ENCODE data around the gene CD244.
"Not testable (repeated sequence)": the region's sequence is repeated elsewhere in the genome, so short reads cannot be mapped to it uniquely, and the experiment has no call there.

Gene CD244, protein sequence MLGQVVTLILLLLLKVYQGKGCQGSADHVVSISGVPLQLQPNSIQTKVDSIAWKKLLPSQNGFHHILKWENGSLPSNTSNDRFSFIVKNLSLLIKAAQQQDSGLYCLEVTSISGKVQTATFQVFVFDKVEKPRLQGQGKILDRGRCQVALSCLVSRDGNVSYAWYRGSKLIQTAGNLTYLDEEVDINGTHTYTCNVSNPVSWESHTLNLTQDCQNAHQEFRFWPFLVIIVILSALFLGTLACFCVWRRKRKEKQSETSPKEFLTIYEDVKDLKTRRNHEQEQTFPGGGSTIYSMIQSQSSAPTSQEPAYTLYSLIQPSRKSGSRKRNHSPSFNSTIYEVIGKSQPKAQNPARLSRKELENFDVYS

DNA sequence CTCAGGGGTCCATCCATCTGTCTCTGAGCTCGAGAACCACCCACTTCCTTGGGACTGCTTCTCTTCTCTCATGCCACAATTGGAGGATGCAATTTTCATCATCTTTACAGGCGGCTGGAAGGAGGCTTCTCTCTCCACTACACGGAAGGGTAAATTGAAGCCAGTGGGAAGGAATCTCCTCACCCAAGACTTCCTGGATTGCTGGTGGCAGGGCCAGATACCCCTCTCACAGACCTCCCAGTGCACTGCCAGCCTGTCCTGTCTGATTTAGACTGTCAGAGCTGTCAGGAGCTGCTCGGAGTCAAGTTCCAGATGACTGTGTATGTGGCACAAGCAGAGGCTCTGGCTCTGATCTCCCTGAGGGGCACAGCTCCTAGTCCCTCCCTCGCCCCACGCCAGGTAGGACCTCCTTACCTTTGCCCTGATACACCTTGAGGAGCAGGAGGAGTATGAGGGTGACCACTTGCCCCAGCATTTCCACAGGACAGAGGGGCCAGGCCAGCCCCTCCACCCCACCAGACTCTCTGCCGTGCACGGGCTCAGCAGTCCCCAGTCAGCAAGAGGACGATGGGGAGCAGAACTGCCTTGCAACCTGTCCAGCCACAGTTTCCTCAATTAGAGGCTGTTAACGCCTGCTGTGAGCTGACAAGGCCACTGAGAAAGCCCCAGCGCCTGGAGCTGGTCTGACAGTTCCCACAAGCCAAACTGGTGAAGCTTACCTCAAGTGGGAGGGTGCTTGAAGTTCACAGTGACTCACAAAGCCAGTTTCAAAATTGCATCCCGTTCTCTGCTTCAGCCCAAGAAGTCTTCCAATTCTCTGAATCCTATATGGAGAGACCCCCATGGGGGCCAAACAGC is at the start of gene CD244:
Gene CD244, minus strand, starts transcription at position 685 of the 858 bp plus-strand sequence. Its CDS starts 210 bp downstream, at position 475.
- DNase-seq (ENCODE audit: low spot score): no peak

DNA sequence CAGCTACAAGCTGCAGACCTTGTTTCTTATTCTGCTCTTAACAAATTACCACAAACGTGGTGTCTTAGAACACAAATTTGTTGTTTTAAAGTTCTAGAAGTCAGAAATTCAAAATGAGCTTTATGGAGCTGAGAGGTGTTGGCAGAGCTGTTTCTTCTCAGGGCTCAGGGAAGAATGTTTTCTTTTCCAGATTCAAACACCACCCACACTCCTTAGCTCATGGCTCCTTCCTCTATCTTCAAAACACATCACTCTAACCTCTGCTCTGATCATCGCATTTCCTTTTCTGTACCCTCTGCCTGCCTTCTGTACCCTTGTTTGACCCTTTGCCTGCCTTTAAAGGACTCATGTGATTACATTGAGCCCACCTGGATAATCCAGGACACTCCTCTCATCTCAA is 49.2 kb upstream of the CD244 start:
- no peak for DNase-seq (ENCODE audit: low spot score)

- DNase-seq (ENCODE audit: low spot score): no peak
These were observed 48.8 kb upstream of the CD244 start for GRCh38 chr1:160911441-160911840.

DNA sequence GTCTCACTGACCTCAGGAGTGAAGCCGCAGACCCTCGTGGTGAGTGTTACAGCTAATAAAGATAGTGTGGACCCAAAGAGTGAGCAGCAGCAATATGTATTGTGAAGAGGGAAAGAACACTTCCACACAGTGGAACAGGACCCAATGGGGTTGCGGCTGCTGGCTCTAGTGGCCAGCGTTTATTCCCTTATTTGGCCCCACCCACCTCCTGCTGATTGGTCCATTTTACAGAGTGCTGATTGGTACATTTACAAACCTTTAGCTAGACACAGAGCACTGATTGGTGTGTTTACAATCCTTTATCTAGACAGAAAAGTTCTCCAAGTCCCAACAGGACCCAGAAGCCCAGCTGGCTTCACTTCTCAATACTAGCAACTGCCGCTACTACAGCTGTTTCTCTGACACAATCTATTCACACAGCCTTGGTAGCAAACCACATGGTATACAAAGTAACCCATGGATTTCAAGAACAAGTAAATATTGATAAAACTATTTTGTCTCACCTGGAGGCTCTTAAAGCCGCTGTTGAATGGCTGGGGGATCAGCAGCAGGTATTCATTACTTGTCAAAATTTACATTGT is 47.6 kb upstream of the CD244 start:
- no peak for DNase-seq (ENCODE audit: low spot score)

GRCh38 chr1:160907976-160908375 is 45.3 kb upstream of the CD244 start:
- no peak for DNase-seq (ENCODE audit: low spot score)

GRCh38 chr1:160905617-160905989 is 42.9 kb upstream of the CD244 start:
- no peak for DNase-seq (ENCODE audit: low spot score)

- DNase-seq (ENCODE audit: low spot score): no peak
These were observed 42.3 kb upstream of the CD244 start for GRCh38 chr1:160904783-160905616.

DNA sequence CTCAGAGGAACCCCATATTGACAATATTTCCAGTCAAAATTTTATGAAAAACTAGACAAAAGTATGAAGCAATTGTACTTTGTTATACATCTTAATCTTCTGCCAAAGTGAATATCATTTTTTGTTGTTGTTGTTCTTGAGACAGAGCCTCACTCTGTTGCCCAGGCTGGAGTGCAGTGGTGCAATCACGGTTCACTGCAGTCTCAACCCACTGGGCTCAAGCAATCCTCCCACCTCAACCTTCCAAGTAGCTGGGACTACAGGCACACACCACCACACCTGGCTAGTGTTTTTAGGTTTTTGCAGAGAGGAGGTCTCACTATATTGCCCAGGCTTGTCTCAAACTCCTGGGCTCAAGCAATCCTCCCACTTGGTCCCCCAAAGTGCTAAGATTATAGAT is 39.6 kb upstream of the CD244 start:
- not testable (repeated sequence) for DNase-seq (ENCODE audit: low spot score)

GRCh38 chr1:160901768-160902167 is 39.1 kb upstream of the CD244 start:
- no peak for DNase-seq (ENCODE audit: low spot score)

DNA sequence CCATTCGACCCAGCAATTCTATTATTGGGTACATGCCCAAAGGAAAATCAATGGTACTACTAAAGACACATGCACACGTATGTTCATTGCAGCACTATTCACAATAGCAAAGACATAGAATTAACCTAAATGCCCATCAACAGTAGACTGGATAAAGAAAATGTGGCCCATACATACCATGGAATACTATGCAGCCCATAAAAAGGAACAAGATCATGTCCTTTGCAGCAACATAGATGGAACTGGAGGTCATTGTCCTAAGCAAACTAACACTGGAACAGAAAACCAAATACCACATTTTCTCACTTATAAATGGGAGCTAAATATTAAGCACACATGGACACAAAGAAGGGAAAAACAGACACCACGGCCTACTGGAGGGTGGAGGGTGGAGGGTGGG is 38.0 kb upstream of the CD244 start:
- not testable (repeated sequence) for DNase-seq (ENCODE audit: low spot score)

GRCh38 chr1:160894368-160895135 is 31.9 kb upstream of the CD244 start:
- DNase-seq (ENCODE audit: low spot score): not testable (repeated sequence)

DNA sequence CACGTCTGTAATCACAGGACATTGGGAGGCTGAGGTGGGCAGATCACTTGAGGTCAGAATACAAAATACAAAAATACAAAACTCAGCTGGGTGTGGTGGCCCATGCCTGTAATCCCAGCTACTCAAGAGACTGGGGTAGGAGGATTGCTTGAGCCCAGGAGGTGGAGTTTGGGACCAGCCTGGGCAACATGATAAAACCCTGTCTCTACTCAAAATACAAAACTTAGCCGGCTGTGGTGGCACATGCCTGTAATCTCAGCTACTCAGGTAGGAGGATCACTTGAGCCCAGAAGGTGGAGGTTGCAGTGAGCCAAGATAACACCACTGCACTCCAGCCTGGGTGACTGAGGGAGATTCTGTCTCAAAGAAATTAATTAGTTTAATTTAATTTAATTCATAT is 28.8 kb upstream of the CD244 start:
- no peak for DNase-seq (ENCODE audit: low spot score)

DNA sequence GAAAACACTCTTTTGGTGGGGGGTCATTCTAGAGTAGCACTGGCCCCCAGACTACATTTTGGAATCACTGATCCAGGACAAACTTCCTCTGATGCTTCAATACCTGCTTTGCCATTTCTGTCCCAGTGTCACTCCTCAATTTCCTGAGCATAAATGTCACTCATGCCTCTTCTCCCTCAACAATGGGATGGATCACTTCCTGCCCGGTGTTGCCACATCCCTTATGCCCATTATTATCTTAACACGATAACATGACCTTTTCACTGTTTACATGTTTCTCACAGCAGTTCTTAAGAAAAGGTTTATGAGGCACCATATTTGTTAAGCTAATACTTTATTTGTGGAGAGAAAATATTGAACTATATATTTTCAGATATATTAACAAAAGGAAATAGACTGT is 26.2 kb upstream of the CD244 start:
- no peak for DNase-seq (ENCODE audit: low spot score)

GRCh38 chr1:160887071-160887470 is 24.4 kb upstream of the CD244 start:
- no peak for DNase-seq (ENCODE audit: low spot score)

GRCh38 chr1:160885042-160885441 is 22.4 kb upstream of the CD244 start, which contains the start of gene ITLN1:
TSS of gene ITLN1 (minus strand) at chr1:160885180. CDS start at chr1:160884877, 303 bp downstream.
- DNase-seq (ENCODE audit: low spot score): no peak

- no peak for DNase-seq (ENCODE audit: low spot score)
These were observed 21.9 kb upstream of the CD244 start for GRCh38 chr1:160884579-160884978.

- DNase-seq (ENCODE audit: low spot score): no peak
These were observed 21.2 kb upstream of the CD244 start for GRCh38 chr1:160883581-160884513.

GRCh38 chr1:160882582-160882981 is 19.9 kb upstream of the CD244 start:
- no peak for DNase-seq (ENCODE audit: low spot score)

DNA sequence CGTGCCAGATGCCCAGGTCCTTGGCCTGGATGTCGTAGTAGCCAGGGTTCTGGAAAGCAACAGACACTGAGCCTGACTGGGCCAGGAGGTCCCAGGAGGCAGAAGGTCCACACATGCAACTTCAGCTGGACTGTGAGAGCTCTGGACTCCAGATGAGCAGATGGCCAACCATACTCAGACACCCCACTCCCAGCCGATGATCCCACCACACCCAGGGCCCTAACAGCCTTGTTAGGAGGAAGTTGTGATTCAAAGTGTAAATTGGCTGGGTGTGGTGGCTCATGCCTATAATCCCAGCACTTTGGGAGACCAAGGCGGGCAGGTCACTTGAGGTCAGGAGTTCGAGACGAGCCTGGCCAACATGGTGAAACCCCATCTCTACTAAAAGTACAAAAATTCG is 18.6 kb upstream of the CD244 start:
- not testable (repeated sequence) for DNase-seq (ENCODE audit: low spot score)

GRCh38 chr1:160880216-160880615 is 17.5 kb upstream of the CD244 start:
- no peak for DNase-seq (ENCODE audit: low spot score)

Data from AG08395 (cell line).